Peyer's patch (tissue), 4 donors: ENCODE data around the gene KCP. TPM values are rescaled to one million over a fixed set of nuclear protein-coding genes. Genes with fewer than 3 reads are reported as not detected.

Experiments
- DNase-seq, 3 donors: peaks; one replicate each; pipeline ENCODE4 v3.0.0-alpha.2; 2017 to 2019
- H3K27ac ChIP-seq, 4 donors: fragments of 200-600 bp; sonication (generic); one replicate each; pipeline ENCODE4 v1.5.1; 2016 to 2019
- H3K27me3 ChIP-seq, 2 donors: fragments of 200-600 bp; sonication (generic); one replicate each; pipeline ENCODE4 v1.5.1; 2019
- H3K36me3 ChIP-seq, 3 donors: fragments of 200-600 bp; sonication (generic); one replicate each; pipeline ENCODE4 v1.5.1; 2016 to 2019
- H3K4me1 ChIP-seq, 4 donors: fragments of 200-600 bp; sonication (generic); one replicate each; pipeline ENCODE4 v1.5.1; 2016 to 2019
- H3K4me3 ChIP-seq, 4 donors: fragments of 200-600 bp; sonication (generic); 1 replicate in 3 of 4; 2 replicates in 1 of 4; pipeline ENCODE4 v1.5.1; 2016 to 2019; ENCODE audit warnings: mild to moderate bottlenecking in 1 of 4
- H3K9me3 ChIP-seq, 4 donors: fragments of 200-600 bp; sonication (generic); one replicate each; pipeline ENCODE4 v1.5.1; 2016 to 2019; ENCODE audit warnings: mild to moderate bottlenecking in 1 of 4
- POLR2A ChIP-seq, 2 donors: fragments of 450-650 bp; IDR thresholded peaks; one replicate each; pipeline ENCODE4 v1.5.1; 2017; ENCODE audit warnings: antibody characterized with exemption in 2 of 2, mild to moderate bottlenecking in 2 of 2, moderate library complexity in 2 of 2
- total RNA-seq, 4 donors: library from RNA; depleted of rRNA; stranded (reverse); fragments of >200 nt; gene quantifications; one replicate each; pipeline ENCODE4 v1.1.0, GENCODE V29; 2016
- TF ChIP-seq, protein P1 (sequence below), 6 experiments: fragments of 450-650 bp in 4 of 6; fragments of 200-600 bp in 2 of 6; sonication (generic) in 1 of 6; IDR thresholded peaks; one replicate each; pipeline ENCODE4 v1.5.1; 2017 to 2019; ENCODE audit warnings: antibody characterized with exemption in 6 of 6, mild to moderate bottlenecking in 3 of 6, moderate library complexity in 1 of 6

The KCP gene
- total RNA-seq, 4 donors from 2014 or later, result 3.3 to 14.1 (median 6.7) TPM

GRCh38 chr7:128909625-128910568 is 612 bp downstream of the KCP start:
- Histone ChIP-seq H3K27me3 (peaks cover 0 to 12% of the 10 kb centered on the region in 2 donors), H3K4me3 (peak overlapping the region in 2 of 4 donors; percentile 16 to 32), H3K9me3 (no peaks in the 10 kb centered on the region), H3K36me3 (no peaks in the 10 kb centered on the region), H3K4me1 (peaks cover 0 to 15% (median 2%) of the 10 kb centered on the region in 4 donors), H3K27ac (no peak overlapping the region)
- DNase-seq, result peak in 1 of 3 donors; percentile 43
- TF ChIP-seq, protein P1, sequence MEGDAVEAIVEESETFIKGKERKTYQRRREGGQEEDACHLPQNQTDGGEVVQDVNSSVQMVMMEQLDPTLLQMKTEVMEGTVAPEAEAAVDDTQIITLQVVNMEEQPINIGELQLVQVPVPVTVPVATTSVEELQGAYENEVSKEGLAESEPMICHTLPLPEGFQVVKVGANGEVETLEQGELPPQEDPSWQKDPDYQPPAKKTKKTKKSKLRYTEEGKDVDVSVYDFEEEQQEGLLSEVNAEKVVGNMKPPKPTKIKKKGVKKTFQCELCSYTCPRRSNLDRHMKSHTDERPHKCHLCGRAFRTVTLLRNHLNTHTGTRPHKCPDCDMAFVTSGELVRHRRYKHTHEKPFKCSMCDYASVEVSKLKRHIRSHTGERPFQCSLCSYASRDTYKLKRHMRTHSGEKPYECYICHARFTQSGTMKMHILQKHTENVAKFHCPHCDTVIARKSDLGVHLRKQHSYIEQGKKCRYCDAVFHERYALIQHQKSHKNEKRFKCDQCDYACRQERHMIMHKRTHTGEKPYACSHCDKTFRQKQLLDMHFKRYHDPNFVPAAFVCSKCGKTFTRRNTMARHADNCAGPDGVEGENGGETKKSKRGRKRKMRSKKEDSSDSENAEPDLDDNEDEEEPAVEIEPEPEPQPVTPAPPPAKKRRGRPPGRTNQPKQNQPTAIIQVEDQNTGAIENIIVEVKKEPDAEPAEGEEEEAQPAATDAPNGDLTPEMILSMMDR (IDR thresholded peaks at IDR 0.05), result no peak
- TF ChIP-seq POLR2A (IDR thresholded peaks at IDR 0.05), result no peak

- TF ChIP-seq, protein P1 (IDR thresholded peaks at IDR 0.05), result no peak
- no peak for TF ChIP-seq POLR2A (IDR thresholded peaks at IDR 0.05)
- Histone ChIP-seq H3K27me3 (peaks cover 0 to 12% of the 10 kb centered on the region in 2 donors), H3K4me3 (peak overlapping the region in 1 of 4 donors; percentile 32), H3K4me1 (peaks cover 0 to 13% (median 0%) of the 10 kb centered on the region in 4 donors), H3K9me3 (no peaks in the 10 kb centered on the region), H3K36me3 (no peaks in the 10 kb centered on the region), H3K27ac (no peak overlapping the region)
- peak in 2 of 3 donors; percentile 10 to 33 for DNase-seq
Measured at GRCh38 chr7:128908750-128909624, 1.5 kb downstream of the KCP start.

GRCh38 chr7:128906766-128907559 is 3.5 kb downstream of the KCP start:
- DNase-seq, result peak in 2 of 3 donors; percentile 29 to 30
- TF ChIP-seq POLR2A (IDR thresholded peaks at IDR 0.05), result no peak
- TF ChIP-seq, protein P1 (IDR thresholded peaks at IDR 0.05), result no peak
- no peaks in the 10 kb centered on the region for H3K36me3 ChIP-seq
- peaks cover 0 to 12% of the 10 kb centered on the region in 2 donors for H3K27me3 ChIP-seq
- H3K4me1 ChIP-seq, result peaks cover 0 to 13% (median 0%) of the 10 kb centered on the region in 4 donors
- no peak overlapping the region for H3K4me3 ChIP-seq
- no peak overlapping the region for H3K27ac ChIP-seq
- no peaks in the 10 kb centered on the region for H3K9me3 ChIP-seq

DNA sequence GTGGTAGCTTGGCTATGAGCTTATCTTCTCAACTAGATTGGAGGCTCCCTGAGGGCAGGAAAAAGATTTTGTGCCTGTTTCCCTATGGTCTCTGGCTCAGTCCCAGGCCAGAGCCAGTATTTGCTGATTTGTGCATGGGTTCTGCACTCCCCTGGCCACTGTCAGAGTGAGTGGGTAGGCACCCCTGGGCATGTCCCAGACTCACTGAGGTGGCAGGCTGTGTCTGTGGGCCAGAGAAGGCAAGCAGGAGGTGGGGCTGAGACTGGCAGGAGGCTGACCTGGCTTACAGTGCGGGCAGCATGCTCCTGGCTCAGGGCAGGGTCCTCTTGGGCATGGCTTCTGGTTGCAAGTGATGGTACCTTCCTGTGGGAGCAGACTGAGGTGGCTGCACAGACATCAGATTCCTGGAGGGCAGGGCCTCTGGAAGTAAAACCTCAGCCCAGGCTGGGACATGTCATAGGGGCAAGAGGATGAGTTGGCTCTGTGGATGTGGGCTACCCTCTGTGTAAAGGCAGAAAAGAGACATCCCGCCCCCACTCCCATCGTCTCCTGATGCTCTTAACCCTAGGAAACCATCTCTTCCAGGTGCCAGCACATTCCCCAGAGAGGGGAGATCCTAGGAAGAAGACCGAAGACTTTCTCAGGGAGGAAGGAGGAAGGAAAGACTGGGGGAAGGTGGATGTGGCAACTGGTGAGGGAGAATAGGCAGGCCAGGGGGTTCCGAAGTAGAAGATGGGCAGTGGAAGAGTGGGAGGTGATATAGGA is 4.3 kb downstream of the KCP start:
- Histone ChIP-seq H3K4me1 (peaks cover 0 to 13% (median 0%) of the 10 kb centered on the region in 4 donors), H3K27ac (no peak overlapping the region), H3K4me3 (no peak overlapping the region), H3K9me3 (no peaks in the 10 kb centered on the region), H3K36me3 (no peaks in the 10 kb centered on the region), H3K27me3 (peaks cover 0 to 12% of the 10 kb centered on the region in 2 donors)
- DNase-seq, result peak in 2 of 3 donors; percentile 21 to 30
- no peak for TF ChIP-seq POLR2A (IDR thresholded peaks at IDR 0.05)
- TF ChIP-seq, protein P1 (IDR thresholded peaks at IDR 0.05), result no peak
